ENCODE measurements around the gene ADORA1. TPM values are rescaled to one million over a fixed set of nuclear protein-coding genes. Genes with fewer than 3 reads are reported as not detected.

Gene ADORA1
- polyA plus RNA-seq, 3 donors = 0.13 to 1.1 TPM; not detected in 1

GRCh38 chr1:203206129-203206687, 78.7 kb downstream of the ADORA1 start:
- Histone ChIP-seq H3K9me3 (replicated peaks in 1 of 2; ENCODE audit: control insufficient read depth in 1 of 2, insufficient read depth in 1 of 2, low read length in 2 of 2) (no peaks in the 10 kb centered on the region), H3K4me1 (ENCODE audit: control insufficient read depth in 1 of 2, insufficient read depth in 2 of 2, low read length in 2 of 2) (peaks cover 31 to 33% of the 10 kb centered on the region in 2 donors), H3K4me3 (replicated peaks in 1 of 3; ENCODE audit: low read depth in 2 of 3, low read length in 3 of 3) (no peak overlapping the region), H4K20me1 (ENCODE audit: insufficient read depth, low read length) (no peaks in the 10 kb centered on the region), H3K4me2 (replicated peaks; ENCODE audit: extremely low read depth, low read length, poor library complexity, severe bottlenecking) (no peak overlapping the region), H3K79me2 (ENCODE audit: insufficient read depth, low read length) (no peaks in the 10 kb centered on the region), H3K27me3 (ENCODE audit: control insufficient read depth in 2 of 2, insufficient read depth in 2 of 2, low read length in 2 of 2) (no peaks in the 10 kb centered on the region), H3K9ac (ENCODE audit: insufficient read depth, low read length, poor library complexity, severe bottlenecking) (no peak overlapping the region), H3K27ac (ENCODE audit: low read depth in 1 of 2, low read length in 2 of 2) (no peak overlapping the region), H3K36me3 (replicated peaks in 1 of 2; ENCODE audit: control insufficient read depth in 1 of 2, insufficient read depth in 2 of 2, low read length in 2 of 2) (no peaks in the 10 kb centered on the region), H2AFZ (ENCODE audit: insufficient read depth, low read depth, low read length, poor library complexity, severe bottlenecking) (no peak overlapping the region)
- TF ChIP-seq CTCF (IDR thresholded peaks at IDR 0.05) = no peak
- intact Hi-C loops (cut with micrococcal nuclease) = no loop called here
- Mint-ChIP-seq H3K9me3 (peaks cover 0 to 3% (median 0%) of the 10 kb centered on the region in 7 donors), H3K36me3 (peaks cover 0 to 4% of the 10 kb centered on the region in 2 donors), H3K4me1 (peaks cover 41% of the 10 kb centered on the region), H3K27me3 (ENCODE audit: low read depth in 3 of 3) (peaks cover 3 to 8% (median 4%) of the 10 kb centered on the region in 3 donors), H3K27ac (no peak overlapping the region), H3K4me3 (no peak overlapping the region)
- WGBS (ENCODE audit: insufficient coverage) = 100% methylated on average over 1 of the region's 5 CpGs
- DNase-seq = no peak

GRCh38 chr1:203207751-203208150, 80.2 kb downstream of the ADORA1 start:
- TF ChIP-seq CTCF (IDR thresholded peaks at IDR 0.05) = no peak
- Histone ChIP-seq H3K9me3 (replicated peaks in 1 of 2; ENCODE audit: control insufficient read depth in 1 of 2, insufficient read depth in 1 of 2, low read length in 2 of 2) (no peaks in the 10 kb centered on the region), H4K20me1 (ENCODE audit: insufficient read depth, low read length) (no peaks in the 10 kb centered on the region), H3K4me3 (replicated peaks in 1 of 3; ENCODE audit: low read depth in 2 of 3, low read length in 3 of 3) (no peak overlapping the region), H3K4me1 (ENCODE audit: control insufficient read depth in 1 of 2, insufficient read depth in 2 of 2, low read length in 2 of 2) (peaks cover 15 to 18% of the 10 kb centered on the region in 2 donors), H3K9ac (ENCODE audit: insufficient read depth, low read length, poor library complexity, severe bottlenecking) (no peak overlapping the region), H2AFZ (ENCODE audit: insufficient read depth, low read depth, low read length, poor library complexity, severe bottlenecking) (no peak overlapping the region), H3K79me2 (ENCODE audit: insufficient read depth, low read length) (no peaks in the 10 kb centered on the region), H3K27me3 (ENCODE audit: control insufficient read depth in 2 of 2, insufficient read depth in 2 of 2, low read length in 2 of 2) (no peaks in the 10 kb centered on the region), H3K36me3 (replicated peaks in 1 of 2; ENCODE audit: control insufficient read depth in 1 of 2, insufficient read depth in 2 of 2, low read length in 2 of 2) (no peaks in the 10 kb centered on the region), H3K4me2 (replicated peaks; ENCODE audit: extremely low read depth, low read length, poor library complexity, severe bottlenecking) (no peak overlapping the region), H3K27ac (ENCODE audit: low read depth in 1 of 2, low read length in 2 of 2) (no peak overlapping the region)
- no CpG with 5 or more reads among the region's 2 CpGs for WGBS (ENCODE audit: insufficient coverage)
- no peak for DNase-seq
- peaks cover 0 to 2% of the 10 kb centered on the region in 2 donors for H3K36me3 Mint-ChIP-seq
- intact Hi-C loops (cut with micrococcal nuclease) = no loop called here
- peaks cover 4 to 8% (median 6%) of the 10 kb centered on the region in 3 donors for H3K27me3 Mint-ChIP-seq (ENCODE audit: low read depth in 3 of 3)
- H3K4me3 Mint-ChIP-seq = no peak overlapping the region
- no peak overlapping the region for H3K27ac Mint-ChIP-seq
- peaks cover 26% of the 10 kb centered on the region for H3K4me1 Mint-ChIP-seq
- peaks cover 0 to 3% (median 0%) of the 10 kb centered on the region in 7 donors for H3K9me3 Mint-ChIP-seq

Data from CD14-positive monocyte (primary cell).